H9 (cell line): Measurements from ENCODE around the gene HEYL. TPM values are rescaled to one million over a fixed set of nuclear protein-coding genes. Genes with fewer than 3 reads are reported as not detected.

Source experiments
- DNase-seq: peaks from one replicate; pipeline ENCODE4 v3.0.0-alpha.2; 2017
- H2AFZ ChIP-seq: one replicate; pipeline ENCODE4 v1.6.1; 2013; ENCODE audit warnings: mild to moderate bottlenecking, low read length, control low read depth, moderate library complexity
- H2AK5ac ChIP-seq: 2 replicates; pipeline ENCODE4 v1.6.1; 2013; ENCODE audit warnings: low read length, control low read depth, mixed read lengths; ENCODE audit not compliant: insufficient read length
- H2BK120ac ChIP-seq: one replicate; pipeline ENCODE4 v1.6.1; 2013; ENCODE audit warnings: low read depth, mild to moderate bottlenecking, low read length, control low read depth, inconsistent platforms; ENCODE audit not compliant: poor library complexity, severe bottlenecking
- H2BK12ac ChIP-seq: 2 replicates; pipeline ENCODE4 v1.6.1; 2013; ENCODE audit warnings: low read length, control low read depth, mixed read lengths, low read depth; ENCODE audit not compliant: insufficient read length
- H2BK15ac ChIP-seq: 2 replicates; pipeline ENCODE4 v1.6.1; 2013; ENCODE audit warnings: low read depth, low read length, control low read depth
- H2BK20ac ChIP-seq: one replicate; pipeline ENCODE4 v1.6.1; 2013; ENCODE audit warnings: low read depth, mild to moderate bottlenecking, low read length, control low read depth, inconsistent platforms; ENCODE audit not compliant: poor library complexity, severe bottlenecking
- H2BK5ac ChIP-seq: 2 replicates; pipeline ENCODE4 v1.6.1; 2013; ENCODE audit warnings: low read length, control low read depth, mixed read lengths; ENCODE audit not compliant: insufficient read length
- H3K14ac ChIP-seq: 2 replicates; pipeline ENCODE4 v1.6.1; 2013; ENCODE audit warnings: low read length, control low read depth; ENCODE audit not compliant: insufficient read depth
- H3K18ac ChIP-seq: 2 replicates; pipeline ENCODE4 v1.6.1; 2013; ENCODE audit warnings: low read depth, mild to moderate bottlenecking, mixed read lengths, low read length, control low read depth; ENCODE audit not compliant: insufficient read length
- H3K23ac ChIP-seq: 2 replicates; pipeline ENCODE4 v1.6.1; 2013; ENCODE audit warnings: low read length, control low read depth, mixed read lengths, low read depth; ENCODE audit not compliant: insufficient read length
- H3K23me2 ChIP-seq: 2 replicates; pipeline ENCODE4 v1.6.1; 2013; ENCODE audit warnings: low read depth, mild to moderate bottlenecking, mixed read lengths, low read length, control low read depth; ENCODE audit not compliant: insufficient read length, poor library complexity, severe bottlenecking
- H3K27ac ChIP-seq: 2 replicates; pipeline ENCODE4 v1.5.1; 2013; ENCODE audit warnings: low read length, control low read depth, mixed read lengths, low read depth; ENCODE audit not compliant: insufficient read length
- H3K27me3 ChIP-seq: 2 replicates; pipeline ENCODE4 v1.6.1; 2013; ENCODE audit warnings: low read length, control low read depth, inconsistent platforms; ENCODE audit not compliant: insufficient read depth
- H3K4ac ChIP-seq: 2 replicates; pipeline ENCODE4 v1.6.1; 2013; ENCODE audit warnings: low read depth, mild to moderate bottlenecking, control low read depth, inconsistent platforms, low read length, moderate library complexity
- H3K4me1 ChIP-seq: 2 replicates; pipeline ENCODE4 v1.6.1; 2013; ENCODE audit warnings: low read length, control low read depth, inconsistent platforms; ENCODE audit not compliant: insufficient read depth
- H3K4me2 ChIP-seq: 2 replicates; pipeline ENCODE4 v1.6.1; 2013; ENCODE audit warnings: low read length, control low read depth, mixed read lengths; ENCODE audit not compliant: insufficient read length, insufficient read depth
- H3K56ac ChIP-seq: 2 replicates; pipeline ENCODE4 v1.6.1; 2013; ENCODE audit warnings: low read depth, mild to moderate bottlenecking, mixed read lengths, low read length, control low read depth; ENCODE audit not compliant: insufficient read length
- H3K79me1 ChIP-seq: 2 replicates; pipeline ENCODE4 v1.6.1; 2013; ENCODE audit warnings: low read depth, mild to moderate bottlenecking, moderate library complexity, low read length, control low read depth, inconsistent platforms; ENCODE audit not compliant: insufficient read depth, poor library complexity, severe bottlenecking
- H3K79me2 ChIP-seq: 2 replicates; pipeline ENCODE4 v1.6.1; 2013; ENCODE audit warnings: low read length, control low read depth, inconsistent platforms; ENCODE audit not compliant: insufficient read depth
- H3K9ac ChIP-seq: 2 replicates; pipeline ENCODE4 v1.6.1; 2013; ENCODE audit warnings: low read length, control low read depth, mixed read lengths; ENCODE audit not compliant: insufficient read length; ENCODE audit errors: extremely low read depth
- H3K9me3 ChIP-seq: one replicate; pipeline ENCODE4 v1.6.1; 2013; ENCODE audit warnings: low read depth, low read length, inconsistent platforms; ENCODE audit not compliant: control insufficient read depth
- H3T11ph ChIP-seq: one replicate; pipeline ENCODE4 v1.6.1; 2013; ENCODE audit warnings: mild to moderate bottlenecking, low read length, control low read depth, inconsistent platforms
- H4K20me1 ChIP-seq: one replicate; pipeline ENCODE4 v1.6.1; 2013; ENCODE audit not compliant: control insufficient read depth, insufficient read length, insufficient read depth
- H4K5ac ChIP-seq: 2 replicates; pipeline ENCODE4 v1.6.1; 2013; ENCODE audit warnings: low read depth, mild to moderate bottlenecking, mixed read lengths, low read length, control low read depth; ENCODE audit not compliant: insufficient read length
- H4K8ac ChIP-seq: replicated peaks from 2 replicates; pipeline ENCODE4 v1.6.1; 2013; ENCODE audit warnings: low read length, control low read depth, mixed read lengths, low read depth; ENCODE audit not compliant: insufficient read length
- H4K91ac ChIP-seq: 2 replicates; pipeline ENCODE4 v1.6.1; 2013; ENCODE audit warnings: low read depth, mild to moderate bottlenecking, moderate library complexity, mixed read lengths, low read length, control low read depth; ENCODE audit not compliant: insufficient read length
- H3K27ac Mint-ChIP-seq, 3 experiments: 2 replicates in 2 of 3; 3 replicates in 1 of 3; pipeline ENCODE4 v1.8.0; 2020 to 2021; ENCODE audit warnings: mixed read lengths in 3 of 3, mild to moderate bottlenecking in 1 of 3, moderate library complexity in 1 of 3
- H3K27me3 Mint-ChIP-seq: 2 replicates; pipeline ENCODE4 v1.8.0; 2021; ENCODE audit warnings: low read depth, mild to moderate bottlenecking, moderate library complexity, mixed read lengths
- H3K36me3 Mint-ChIP-seq, 3 experiments: 2 replicates in 2 of 3; 3 replicates in 1 of 3; pipeline ENCODE4 v1.8.0; 2020 to 2021; ENCODE audit warnings: low read depth in 3 of 3, mixed read lengths in 3 of 3; ENCODE audit not compliant: insufficient read depth in 1 of 3
- H3K4me1 Mint-ChIP-seq, 2 experiments: 2 replicates each; pipeline ENCODE4 v1.8.0; 2020; ENCODE audit warnings: mixed read lengths in 2 of 2
- H3K4me3 Mint-ChIP-seq, 2 experiments: 2 replicates in 1 of 2; 3 replicates in 1 of 2; pipeline ENCODE4 v1.8.0; 2020 to 2021; ENCODE audit warnings: mild to moderate bottlenecking in 2 of 2, mixed read lengths in 2 of 2, moderate library complexity in 1 of 2
- H3K9me3 Mint-ChIP-seq, 2 experiments: 2 replicates in 1 of 2; 3 replicates in 1 of 2; pipeline ENCODE4 v1.8.0; 2020; ENCODE audit warnings: mild to moderate bottlenecking in 2 of 2, mixed read lengths in 2 of 2, moderate library complexity in 1 of 2
- WGBS: extraction: QIAGEN DNeasy Blood & Tissue Kit; methylation state at CpG from one replicate; pipeline ENCODE4 v1.1.7; 2013; ENCODE audit warnings: missing lambda C conversion rate, low lambda C conversion rate, mixed read lengths; ENCODE audit not compliant: insufficient read length; ENCODE audit errors: extremely low coverage; 5-methylcytosine and 5-hydroxymethylcytosine counted together
- total RNA-seq: library from RNA; stranded (reverse); gene quantifications from 2 replicates; pipeline ENCODE4 v1.2.1, GENCODE V29; 2021
- TF ChIP-seq, protein P1 (sequence below): fragments of 200-600 bp; sonication (generic); conservative IDR thresholded peaks from 3 replicates; pipeline ENCODE4 v1.8.0; 2021; ENCODE audit warnings: antibody characterized with exemption, mild to moderate bottlenecking

HEYL gene
- total RNA-seq, 1 experiment from 2014 or later: 1.9 TPM

- Histone ChIP-seq H3K14ac (no peak overlapping the region), H3K18ac (no peak overlapping the region), H2BK120ac (no peak overlapping the region), H3K4me1 (no peaks in the 10 kb centered on the region), H3K4me2 (no peak overlapping the region), H3K9ac (no peak overlapping the region), H2BK12ac (no peak overlapping the region), H4K8ac (no peak overlapping the region), H3K23me2 (no peaks in the 10 kb centered on the region), H4K20me1 (no peaks in the 10 kb centered on the region), H2AK5ac (no peak overlapping the region), H4K91ac (no peak overlapping the region), H3K27ac (no peak overlapping the region), H3K23ac (no peak overlapping the region), H3K79me1 (no peaks in the 10 kb centered on the region), H3K27me3 (peaks cover 79% of the 10 kb centered on the region), H2AFZ (no peak overlapping the region), H3T11ph (no peak overlapping the region), H4K5ac (no peak overlapping the region), H3K4ac (no peak overlapping the region), H2BK20ac (no peak overlapping the region), H3K79me2 (no peaks in the 10 kb centered on the region), H3K9me3 (no peaks in the 10 kb centered on the region), H3K56ac (no peak overlapping the region), H2BK15ac (no peak overlapping the region), H2BK5ac (no peak overlapping the region)
- Mint-ChIP-seq H3K4me3 (no peak overlapping the region), H3K36me3 (no peaks in the 10 kb centered on the region), H3K9me3 (peaks cover 0 to 2% of the 10 kb centered on the region in 2 experiments; a peak in 3 of 5 replicates), H3K27ac (no peak overlapping the region), H3K4me1 (no peaks in the 10 kb centered on the region), H3K27me3 (peaks cover 98% of the 10 kb centered on the region)
- TF ChIP-seq, protein P1, sequence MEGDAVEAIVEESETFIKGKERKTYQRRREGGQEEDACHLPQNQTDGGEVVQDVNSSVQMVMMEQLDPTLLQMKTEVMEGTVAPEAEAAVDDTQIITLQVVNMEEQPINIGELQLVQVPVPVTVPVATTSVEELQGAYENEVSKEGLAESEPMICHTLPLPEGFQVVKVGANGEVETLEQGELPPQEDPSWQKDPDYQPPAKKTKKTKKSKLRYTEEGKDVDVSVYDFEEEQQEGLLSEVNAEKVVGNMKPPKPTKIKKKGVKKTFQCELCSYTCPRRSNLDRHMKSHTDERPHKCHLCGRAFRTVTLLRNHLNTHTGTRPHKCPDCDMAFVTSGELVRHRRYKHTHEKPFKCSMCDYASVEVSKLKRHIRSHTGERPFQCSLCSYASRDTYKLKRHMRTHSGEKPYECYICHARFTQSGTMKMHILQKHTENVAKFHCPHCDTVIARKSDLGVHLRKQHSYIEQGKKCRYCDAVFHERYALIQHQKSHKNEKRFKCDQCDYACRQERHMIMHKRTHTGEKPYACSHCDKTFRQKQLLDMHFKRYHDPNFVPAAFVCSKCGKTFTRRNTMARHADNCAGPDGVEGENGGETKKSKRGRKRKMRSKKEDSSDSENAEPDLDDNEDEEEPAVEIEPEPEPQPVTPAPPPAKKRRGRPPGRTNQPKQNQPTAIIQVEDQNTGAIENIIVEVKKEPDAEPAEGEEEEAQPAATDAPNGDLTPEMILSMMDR: no peak
- no CpG with 5 or more reads among the region's 1 CpG for WGBS
- no peak for DNase-seq
These were observed 42.6 kb upstream of the HEYL start for GRCh38 chr1:39681999-39682398.
